HEK293 (cell line): ENCODE data around the gene NCR3LG1.

ENCODE experiments used
- CTCF ChIA-PET: fragments of 350-600 bp; formaldehyde crosslinking; extraction: SDS; loops from one replicate; lab custom pipeline; 2021; ENCODE audit warnings: antibody characterized with exemption; lab: Yijun Ruan, JAX
- POLR2A ChIA-PET: fragments of 300-600 bp; formaldehyde crosslinking; extraction: SDS; loops from one replicate; lab custom pipeline; 2020; ENCODE audit warnings: antibody characterized with exemption, inconsistent platforms; lab: Yijun Ruan, JAX
- H3K27ac ChIP-seq: fragments of 200-500 bp; sonication (Bioruptor generic); 2 replicates; pipeline ENCODE4 v1.5.1; 2014; ENCODE audit warnings: low read depth, low read length, control low read depth, inconsistent platforms; ENCODE audit errors: extremely low read depth
- H3K36me3 ChIP-seq, 2 experiments: fragments of 200-500 bp in 1 of 2; sonication (Bioruptor generic) in 1 of 2; 1 replicate in 1 of 2; 2 replicates in 1 of 2; pipeline ENCODE4 v1.5.1; 2014 to 2017; ENCODE audit warnings: inconsistent platforms in 2 of 2, low read length in 2 of 2; ENCODE audit not compliant: control insufficient read depth in 2 of 2, insufficient read depth in 1 of 2
- H3K4me1 ChIP-seq: fragments of 200-500 bp; sonication (Bioruptor generic); 2 replicates; pipeline ENCODE4 v1.5.1; 2014; ENCODE audit warnings: mild to moderate bottlenecking, low read length, inconsistent platforms; ENCODE audit not compliant: control insufficient read depth, insufficient read depth
- H3K4me3 ChIP-seq: 2 replicates; pipeline ENCODE4 v1.5.1; 2011; ENCODE audit warnings: low read depth, mild to moderate bottlenecking, control low read depth, low read length, moderate library complexity
- H3K9me3 ChIP-seq: fragments of 200-500 bp; sonication (Bioruptor generic); 2 replicates; pipeline ENCODE4 v1.5.1; 2014; ENCODE audit warnings: low read depth, low read length, inconsistent platforms; ENCODE audit not compliant: control insufficient read depth, insufficient read depth
- EGR2 ChIP-seq: fragments of 450-650 bp; formaldehyde crosslinking; IDR thresholded peaks from 2 replicates; pipeline ENCODE4 v1.5.1; 2016; ENCODE audit warnings: low read depth, missing biosample characterization, missing genetic modification characterization
- GFI1B ChIP-seq: fragments of 450-650 bp; formaldehyde crosslinking; IDR thresholded peaks from 2 replicates; pipeline ENCODE4 v1.5.1; 2016; ENCODE audit warnings: missing biosample characterization, missing genetic modification characterization
- HOXC10 ChIP-seq: sonication (generic); formaldehyde crosslinking; IDR thresholded peaks from 2 replicates; pipeline ENCODE4 v1.8.1; 2023; ENCODE audit warnings: mild to moderate bottlenecking, missing genetic modification reagents
- KLF8 ChIP-seq: fragments of 450-650 bp; formaldehyde crosslinking; IDR thresholded peaks from 2 replicates; pipeline ENCODE4 v1.5.1; 2016; ENCODE audit warnings: missing biosample characterization, missing genetic modification characterization
- OSR2 ChIP-seq: fragments of 450-650 bp; formaldehyde crosslinking; IDR thresholded peaks from 2 replicates; pipeline ENCODE4 v1.5.1; 2016; ENCODE audit warnings: missing biosample characterization, missing genetic modification characterization
- PRDM1 ChIP-seq: fragments of 450-650 bp; formaldehyde crosslinking; IDR thresholded peaks from 2 replicates; pipeline ENCODE4; 2016; ENCODE audit warnings: missing biosample characterization, missing genetic modification characterization
- SP3 ChIP-seq: fragments of 450-650 bp; formaldehyde crosslinking; IDR thresholded peaks from 2 replicates; pipeline ENCODE4 v1.5.1; 2016; ENCODE audit warnings: missing biosample characterization, missing genetic modification characterization
- TCF7L2 ChIP-seq: IDR thresholded peaks from 2 replicates; pipeline ENCODE4 v1.6.1; 2011; ENCODE audit warnings: low read depth, mild to moderate bottlenecking, inconsistent platforms, low read length, moderate library complexity, borderline replicate concordance
- ZBTB1 ChIP-seq: fragments of 450-650 bp; formaldehyde crosslinking; IDR thresholded peaks from 2 replicates; pipeline ENCODE4 v1.5.1; 2016; ENCODE audit warnings: missing biosample characterization, missing genetic modification characterization
- ZFP3 ChIP-seq: fragments of 450-650 bp; formaldehyde crosslinking; IDR thresholded peaks from 2 replicates; pipeline ENCODE4 v1.5.1; 2016; ENCODE audit warnings: low read depth, missing biosample characterization, missing genetic modification characterization
- ZNF114 ChIP-seq: fragments of 450-650 bp; formaldehyde crosslinking; IDR thresholded peaks from 2 replicates; pipeline ENCODE4 v1.5.0; 2017; ENCODE audit warnings: missing biosample characterization, missing genetic modification characterization
- ZNF132 ChIP-seq: fragments of 450-650 bp; formaldehyde crosslinking; IDR thresholded peaks from 2 replicates; pipeline ENCODE4 v1.5.1; 2017; ENCODE audit warnings: missing biosample characterization, missing genetic modification characterization, borderline replicate concordance
- ZNF155 ChIP-seq: fragments of 450-650 bp; formaldehyde crosslinking; IDR thresholded peaks from 2 replicates; pipeline ENCODE4 v1.5.1; 2016; ENCODE audit warnings: missing biosample characterization, missing genetic modification characterization
- ZNF175 ChIP-seq: fragments of 450-650 bp; formaldehyde crosslinking; IDR thresholded peaks from 2 replicates; pipeline ENCODE4 v1.5.1; 2016; ENCODE audit warnings: missing biosample characterization, missing genetic modification characterization
- ZNF23 ChIP-seq: fragments of 450-650 bp; formaldehyde crosslinking; IDR thresholded peaks from 2 replicates; pipeline ENCODE4 v1.5.1; 2016; ENCODE audit warnings: missing biosample characterization, missing genetic modification characterization, borderline replicate concordance
- ZNF335 ChIP-seq: fragments of 450-650 bp; formaldehyde crosslinking; conservative IDR thresholded peaks from 2 replicates; pipeline ENCODE4 v1.5.1; 2016; ENCODE audit warnings: missing biosample characterization, missing genetic modification characterization
- ZNF366 ChIP-seq: fragments of 450-650 bp; formaldehyde crosslinking; conservative IDR thresholded peaks from 2 replicates; pipeline ENCODE4 v1.5.1; 2016; ENCODE audit warnings: missing biosample characterization, missing genetic modification characterization
- ZNF423 ChIP-seq: fragments of 450-650 bp; formaldehyde crosslinking; IDR thresholded peaks from 2 replicates; pipeline ENCODE4 v1.5.1; 2016; ENCODE audit warnings: missing biosample characterization, missing genetic modification characterization
- ZNF558 ChIP-seq: fragments of 450-650 bp; formaldehyde crosslinking; IDR thresholded peaks from 2 replicates; pipeline ENCODE4 v1.5.1; 2016; ENCODE audit warnings: missing biosample characterization, missing genetic modification characterization
- ZNF777 ChIP-seq: fragments of 450-650 bp; formaldehyde crosslinking; IDR thresholded peaks from 2 replicates; pipeline ENCODE4 v1.5.1; 2017; ENCODE audit warnings: missing biosample characterization, missing genetic modification characterization, borderline replicate concordance
- ZSCAN23 ChIP-seq: fragments of 450-650 bp; formaldehyde crosslinking; IDR thresholded peaks from 2 replicates; pipeline ENCODE4 v1.5.1; 2016; ENCODE audit warnings: missing biosample characterization, missing genetic modification characterization
- ZXDB ChIP-seq: fragments of 450-650 bp; formaldehyde crosslinking; IDR thresholded peaks from 2 replicates; pipeline ENCODE4 v1.5.1; 2016; ENCODE audit warnings: missing biosample characterization, missing genetic modification characterization
- TF ChIP-seq, protein P1 (sequence below): fragments of 450-650 bp; formaldehyde crosslinking; IDR thresholded peaks from 2 replicates; pipeline ENCODE4 v1.5.1; 2016; ENCODE audit warnings: missing biosample characterization, missing genetic modification characterization
- TF ChIP-seq, protein P2 (sequence below): fragments of 450-650 bp; formaldehyde crosslinking; IDR thresholded peaks from 2 replicates; pipeline ENCODE4 v1.5.1; 2016; ENCODE audit warnings: missing biosample characterization, missing genetic modification characterization

NCR3LG1 gene

DNA sequence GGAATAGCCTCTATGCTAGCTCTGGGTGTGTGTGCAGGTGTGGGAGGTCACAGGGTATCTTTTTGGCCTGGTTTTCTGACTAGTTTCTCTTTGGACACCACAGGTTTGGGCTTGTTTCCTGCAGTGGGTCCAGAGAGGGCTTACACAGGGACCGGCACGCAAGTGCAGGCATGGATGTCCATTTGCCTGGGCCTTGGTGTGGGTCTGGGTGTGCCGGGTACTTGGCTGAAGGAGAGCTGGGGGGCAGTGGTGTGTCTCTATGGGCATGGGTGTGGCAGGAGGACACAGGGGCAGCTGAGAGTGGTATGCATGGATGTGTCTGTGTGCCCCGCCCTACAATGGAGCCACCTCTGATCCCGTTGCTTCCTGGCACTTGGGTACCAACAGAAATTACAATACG is 44.4 kb downstream of the NCR3LG1 start:
- CTCF ChIA-PET: interaction anchor here (1.6 kb wide), 1 partner anchor 12 kb away, joined by 3 read pairs; no protein-coding TSS in a partner anchor
- H3K4me3 ChIP-seq: no peak overlapping the region
- TF ChIP-seq ZNF366 (no peak), EGR2 (tag by site-specific recombination) (no peak), KLF8 (tag by site-specific recombination) (no peak), ZNF423 (tag by site-specific recombination) (no peak), ZNF155 (tag by site-specific recombination) (no peak), ZNF558 (tag by site-specific recombination) (no peak), TCF7L2 (no peak), HOXC10 (CRISPR knock-in tag) (no peak), ZNF132 (no peak), SP3 (tag by site-specific recombination) (no peak), ZNF175 (tag by site-specific recombination) (no peak), ZBTB1 (tag by site-specific recombination) (no peak), ZXDB (tag by site-specific recombination) (no peak), ZNF335 (tag by site-specific recombination) (no peak), GFI1B (tag by site-specific recombination) (no peak), PRDM1 (tag by site-specific recombination) (no peak), ZSCAN23 (no peak), ZNF23 (tag by site-specific recombination) (no peak)
- TF ChIP-seq, protein P1, sequence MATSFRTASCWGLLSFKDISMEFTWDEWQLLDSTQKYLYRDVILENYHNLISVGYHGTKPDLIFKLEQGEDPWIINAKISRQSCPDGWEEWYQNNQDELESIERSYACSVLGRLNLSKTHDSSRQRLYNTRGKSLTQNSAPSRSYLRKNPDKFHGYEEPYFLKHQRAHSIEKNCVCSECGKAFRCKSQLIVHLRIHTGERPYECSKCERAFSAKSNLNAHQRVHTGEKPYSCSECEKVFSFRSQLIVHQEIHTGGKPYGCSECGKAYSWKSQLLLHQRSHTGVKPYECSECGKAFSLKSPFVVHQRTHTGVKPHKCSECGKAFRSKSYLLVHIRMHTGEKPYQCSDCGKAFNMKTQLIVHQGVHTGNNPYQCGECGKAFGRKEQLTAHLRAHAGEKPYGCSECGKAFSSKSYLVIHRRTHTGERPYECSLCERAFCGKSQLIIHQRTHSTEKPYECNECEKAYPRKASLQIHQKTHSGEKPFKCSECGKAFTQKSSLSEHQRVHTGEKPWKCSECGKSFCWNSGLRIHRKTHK (tag by site-specific recombination): no peak
- TF ChIP-seq, protein P2, sequence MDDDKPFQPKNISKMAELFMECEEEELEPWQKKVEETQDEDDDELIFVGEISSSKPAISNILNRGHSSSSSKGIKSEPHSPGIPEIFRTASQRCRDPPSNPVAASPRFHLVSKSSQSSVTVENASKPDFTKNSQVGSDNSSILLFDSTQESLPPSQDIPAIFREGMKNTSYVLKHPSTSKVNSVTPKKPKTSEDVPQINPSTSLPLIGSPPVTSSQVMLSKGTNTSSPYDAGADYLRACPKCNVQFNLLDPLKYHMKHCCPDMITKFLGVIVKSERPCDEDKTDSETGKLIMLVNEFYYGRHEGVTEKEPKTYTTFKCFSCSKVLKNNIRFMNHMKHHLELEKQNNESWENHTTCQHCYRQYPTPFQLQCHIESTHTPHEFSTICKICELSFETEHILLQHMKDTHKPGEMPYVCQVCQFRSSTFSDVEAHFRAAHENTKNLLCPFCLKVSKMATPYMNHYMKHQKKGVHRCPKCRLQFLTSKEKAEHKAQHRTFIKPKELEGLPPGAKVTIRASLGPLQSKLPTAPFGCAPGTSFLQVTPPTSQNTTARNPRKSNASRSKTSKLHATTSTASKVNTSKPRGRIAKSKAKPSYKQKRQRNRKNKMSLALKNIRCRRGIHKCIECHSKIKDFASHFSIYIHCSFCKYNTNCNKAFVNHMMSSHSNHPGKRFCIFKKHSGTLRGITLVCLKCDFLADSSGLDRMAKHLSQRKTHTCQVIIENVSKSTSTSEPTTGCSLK: no peak
- no peaks in the 10 kb centered on the region for H3K4me1 ChIP-seq
- POLR2A ChIA-PET: interaction anchor here (0.6 kb wide), 1 partner anchor 44 kb away, joined by 8 read pairs; no protein-coding TSS in a partner anchor
- no peaks in the 10 kb centered on the region for H3K9me3 ChIP-seq
- H3K27ac ChIP-seq: no peak overlapping the region
- no peaks in the 10 kb centered on the region for H3K36me3 ChIP-seq

DNA sequence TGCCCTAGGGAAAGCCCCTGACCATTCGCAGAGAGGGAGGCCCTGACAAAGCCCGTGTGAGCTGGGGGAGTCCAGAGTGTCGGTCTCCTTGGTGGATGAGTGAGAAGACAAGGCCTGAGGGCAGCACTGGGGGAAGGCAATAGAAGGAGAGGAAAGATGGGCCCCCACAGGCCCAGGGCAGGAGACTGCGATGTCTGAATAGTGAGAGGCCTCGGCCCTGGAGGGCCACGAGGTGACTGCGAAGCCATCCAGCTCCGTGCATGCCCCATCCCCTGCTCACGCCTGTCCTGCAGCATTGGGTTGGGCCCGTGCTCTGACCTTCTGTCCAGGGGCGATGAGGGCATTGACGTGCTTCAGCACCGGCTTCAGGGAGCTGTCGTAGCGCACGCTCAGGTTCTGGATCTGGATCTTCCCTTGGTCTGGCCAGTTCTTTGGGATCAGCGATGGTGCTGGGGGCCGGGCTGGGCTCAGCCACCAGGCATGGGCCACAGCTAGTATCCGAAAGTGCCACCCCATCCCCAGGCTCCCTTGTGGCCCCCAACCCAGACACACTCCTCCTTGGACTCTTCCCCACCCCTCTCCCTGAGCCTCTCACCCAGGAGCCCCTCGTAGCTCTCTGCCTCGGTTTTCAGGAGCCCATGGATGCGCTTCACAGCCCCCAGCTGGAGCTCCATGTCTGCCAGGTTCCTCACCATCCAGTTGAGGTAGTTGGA is 45.2 kb downstream of the NCR3LG1 start:
- Histone ChIP-seq H3K36me3 (no peaks in the 10 kb centered on the region), H3K27ac (no peak overlapping the region), H3K9me3 (no peaks in the 10 kb centered on the region), H3K4me3 (no peak overlapping the region), H3K4me1 (no peaks in the 10 kb centered on the region)
- ChIA-PET CTCF (interaction anchor here (0.6 to 1.6 kb wide), 4 partner anchors 9 to 175 kb away, joined by 3 to 5 read pairs (median 3); no protein-coding TSS in a partner anchor), POLR2A (interaction anchor here (0.6 kb wide), 1 partner anchor 45 kb away, joined by 8 read pairs; no protein-coding TSS in a partner anchor)
- TF ChIP-seq ZNF114 (no peak), OSR2 (tag by site-specific recombination) (no peak), ZFP3 (tag by site-specific recombination) (no peak), ZNF777 (tag by site-specific recombination) (no peak)
